Measurements from ENCODE around the gene TRAF3IP1.

TRAF3IP1 gene

GRCh38 chr2:238433941-238434845 lies 113.9 kb downstream of the TRAF3IP1 start:
- ChIA-PET POLR2A (interaction anchor here (0.7 to 1.3 kb wide), 2 partner anchors 10 to 13 kb away, joined by 3 to 4 read pairs; no protein-coding TSS in a partner anchor), CTCF (interaction anchor here (0.8 to 1.2 kb wide), 3 partner anchors 60 to 64 kb away, joined by 3 to 5 read pairs (median 4); no protein-coding TSS in a partner anchor)
- peak; percentile 83 for DNase-seq (ENCODE audit: low read depth, low spot score)
- H3K4me3 ChIP-seq (ENCODE audit: low read depth, low read length): no peak overlapping the region; the same call in 1 of the 2 replicates
- no peak for TF ChIP-seq CTCF (IDR thresholded peaks at IDR 0.05; ENCODE audit: insufficient read depth, low read length, missing control alignments)

GRCh38 chr2:238434846-238435751 lies 114.8 kb downstream of the TRAF3IP1 start:
- H3K4me3 ChIP-seq (ENCODE audit: low read depth, low read length): no peak overlapping the region; the same call in 1 of the 2 replicates
- ChIA-PET POLR2A (interaction anchor here (1.3 kb wide), 1 partner anchor 11 kb away, joined by 4 read pairs; no protein-coding TSS in a partner anchor), CTCF (interaction anchor here (0.8 to 2.0 kb wide), 2 partner anchors 25 to 65 kb away, joined by 3 to 10 read pairs; no protein-coding TSS in a partner anchor)
- no peak for TF ChIP-seq CTCF (IDR thresholded peaks at IDR 0.05; ENCODE audit: insufficient read depth, low read length, missing control alignments)
- no peak for DNase-seq (ENCODE audit: low read depth, low spot score)

GRCh38 chr2:238435752-238436096 lies 115.4 kb downstream of the TRAF3IP1 start:
- POLR2A ChIA-PET: no interaction called here
- no peak for DNase-seq (ENCODE audit: low read depth, low spot score)
- CTCF ChIA-PET: interaction anchor here (1.0 to 2.5 kb wide), 3 partner anchors 25 to 69 kb away, joined by 3 to 10 read pairs (median 10); no protein-coding TSS in a partner anchor
- no peak for TF ChIP-seq CTCF (IDR thresholded peaks at IDR 0.05; ENCODE audit: insufficient read depth, low read length, missing control alignments)
- no peak overlapping the region for H3K4me3 ChIP-seq (ENCODE audit: low read depth, low read length)

GRCh38 chr2:238438856-238439849 lies 118.8 kb downstream of the TRAF3IP1 start:
- CTCF ChIA-PET: interaction anchor here (0.8 to 2.8 kb wide), 6 partner anchors 10 to 69 kb away, joined by 3 to 10 read pairs (median 6); no protein-coding TSS in a partner anchor

More at GRCh38 chr2:238438856-238439849, 118.8 kb downstream of the TRAF3IP1 start:
- POLR2A ChIA-PET: no interaction called here
- no peak for DNase-seq (ENCODE audit: low read depth, low spot score)
- TF ChIP-seq CTCF (IDR thresholded peaks at IDR 0.05; ENCODE audit: insufficient read depth, low read length, missing control alignments): no peak
- no peak overlapping the region for H3K4me3 ChIP-seq (ENCODE audit: low read depth, low read length)
